HEK293 (cell line): Measurements from ENCODE around the gene TRAF1.

Experiments used
- CTCF ChIP-seq: fragments of 450-650 bp; formaldehyde crosslinking; IDR thresholded peaks from 2 replicates; pipeline ENCODE4 v1.5.1; 2016; ENCODE audit warnings: missing biosample characterization, missing genetic modification characterization
- HOXD13 ChIP-seq: sonication (generic); formaldehyde crosslinking; IDR thresholded peaks from 2 replicates; pipeline ENCODE4 v1.8.0; 2022; ENCODE audit warnings: missing genetic modification reagents, borderline replicate concordance
- KLF1 ChIP-seq: fragments of 450-650 bp; formaldehyde crosslinking; IDR thresholded peaks from 2 replicates; pipeline ENCODE4 v1.5.1; 2016; ENCODE audit warnings: missing biosample characterization, missing genetic modification characterization
- PBX3 ChIP-seq: sonication (generic); formaldehyde crosslinking; IDR thresholded peaks from 2 replicates; pipeline ENCODE4 v1.8.1; 2022; ENCODE audit warnings: mild to moderate bottlenecking, moderate library complexity, missing genetic modification reagents
- PRDM4 ChIP-seq: fragments of 450-650 bp; formaldehyde crosslinking; IDR thresholded peaks from 2 replicates; pipeline ENCODE4 v1.5.1; 2017; ENCODE audit warnings: missing biosample characterization, missing genetic modification characterization
- REST ChIP-seq: fragments of 450-650 bp; formaldehyde crosslinking; IDR thresholded peaks from 2 replicates; pipeline ENCODE4 v1.5.1; 2016; ENCODE audit warnings: missing biosample characterization, missing genetic modification characterization
- TCF7L2 ChIP-seq: IDR thresholded peaks from 2 replicates; pipeline ENCODE4 v1.6.1; 2011; ENCODE audit warnings: low read depth, mild to moderate bottlenecking, inconsistent platforms, low read length, moderate library complexity, borderline replicate concordance
- ZBTB8A ChIP-seq: fragments of 450-650 bp; formaldehyde crosslinking; IDR thresholded peaks from 2 replicates; pipeline ENCODE4 v1.5.1; 2016; ENCODE audit warnings: missing biosample characterization, missing genetic modification characterization
- ZEB2 ChIP-seq: fragments of 450-650 bp; formaldehyde crosslinking; IDR thresholded peaks from 2 replicates; pipeline ENCODE4 v1.5.1; 2016; ENCODE audit warnings: missing biosample characterization, missing genetic modification characterization
- ZNF24 ChIP-seq: fragments of 450-650 bp; formaldehyde crosslinking; IDR thresholded peaks from 2 replicates; pipeline ENCODE4 v1.5.1; 2016; ENCODE audit warnings: missing biosample characterization, missing genetic modification characterization
- ZNF555 ChIP-seq: fragments of 450-650 bp; formaldehyde crosslinking; conservative IDR thresholded peaks from 2 replicates; pipeline ENCODE4 v1.5.1; 2017; ENCODE audit warnings: missing biosample characterization, mild to moderate bottlenecking, missing genetic modification characterization, inconsistent platforms
- ZNF596 ChIP-seq: fragments of 450-650 bp; IDR thresholded peaks from 2 replicates; pipeline ENCODE4 v1.5.0; 2018; ENCODE audit warnings: missing biosample characterization, mild to moderate bottlenecking, missing genetic modification characterization, moderate library complexity

GRCh38 chr9:120853198-120853597, 73.4 kb downstream of the TRAF1 start:
- TF ChIP-seq CTCF (tag by site-specific recombination) (no peak), ZNF555 (tag by site-specific recombination) (no peak), ZNF596 (tag by site-specific recombination) (no peak), PBX3 (no peak), ZEB2 (tag by site-specific recombination) (no peak), PRDM4 (tag by site-specific recombination) (no peak), TCF7L2 (no peak), KLF1 (tag by site-specific recombination) (no peak), ZNF24 (tag by site-specific recombination) (no peak), ZBTB8A (tag by site-specific recombination) (no peak), REST (tag by site-specific recombination) (no peak), HOXD13 (CRISPR knock-in tag) (no peak)
